HG02884 (cell line): ENCODE data around the gene PTPRH.
"Not testable (repeated sequence)": the region's sequence is repeated elsewhere in the genome, so short reads cannot be mapped to it uniquely, and the experiment has no call there.

Source experiments
- ATAC-seq: cut with Tn5 transposase; IDR thresholded peaks from one replicate; pipeline ENCODE4 v1.9.1; 2021; ENCODE audit warnings: mild to moderate bottlenecking, moderate library complexity; ENCODE audit not compliant: unreplicated experiment

The PTPRH gene

GRCh38 chr19:55161571-55162322 is 47.6 kb downstream of the PTPRH start:
- no peak for ATAC-seq

GRCh38 chr19:55160986-55161365 is 48.3 kb downstream of the PTPRH start:
- ATAC-seq, result no peak

GRCh38 chr19:55160128-55160985 is 48.9 kb downstream of the PTPRH start:
- peak; percentile 63 for ATAC-seq

GRCh38 chr19:55158848-55159749 is 50.2 kb downstream of the PTPRH start:
- ATAC-seq, result no peak

- no peak for ATAC-seq
These were observed 50.9 kb downstream of the PTPRH start for GRCh38 chr19:55158423-55158822.

- ATAC-seq, result no peak
These were observed 52.0 kb downstream of the PTPRH start, which contains the start of gene TNNI3 for GRCh38 chr19:55157064-55157908. Gene TNNI3, minus strand, starts transcription at chr19:55157732. Its CDS starts 143 bp downstream, at chr19:55157589.

GRCh38 chr19:55156202-55157063 is 52.9 kb downstream of the PTPRH start:
- ATAC-seq, result no peak

GRCh38 chr19:55155784-55156183 is 53.5 kb downstream of the PTPRH start:
- not testable (repeated sequence) for ATAC-seq

GRCh38 chr19:55153652-55154264 is 55.5 kb downstream of the PTPRH start:
- no peak for ATAC-seq

GRCh38 chr19:55152017-55152416 is 57.3 kb downstream of the PTPRH start:
- ATAC-seq, result no peak

GRCh38 chr19:55149078-55150003 is 60.0 kb downstream of the PTPRH start, which contains the start of gene TNNT1:
Gene TNNT1, minus strand, starts transcription at chr19:55149206. Its CDS starts 2,049 bp downstream, at chr19:55147157.
- ATAC-seq, result no peak

GRCh38 chr19:55147545-55148251 is 61.6 kb downstream of the PTPRH start:
- ATAC-seq, result no peak

- no peak for ATAC-seq
These were observed 62.5 kb downstream of the PTPRH start for GRCh38 chr19:55146705-55147273.

- ATAC-seq, result no peak
These were observed 63.1 kb downstream of the PTPRH start for GRCh38 chr19:55146078-55146704.

- no peak for ATAC-seq
These were observed 64.1 kb downstream of the PTPRH start for GRCh38 chr19:55145232-55145631.

GRCh38 chr19:55141696-55142095 is 67.6 kb downstream of the PTPRH start:
- ATAC-seq, result no peak
